ENCODE results near the gene GRIA1.

GRIA1 gene

GRCh38 chr5:153617190-153617589 is 126.7 kb downstream of the GRIA1 start:
- no peak for TF ChIP-seq CTCF (IDR thresholded peaks at IDR 0.05; ENCODE audit: extremely low read depth, insufficient read depth, missing control alignments)
- in situ Hi-C loops (cut with MboI; ENCODE audit: low pct_unique_long_range_greater_than_20kb, low sequenced_read_pairs, unreplicated experiment), result no loop called here
- DNase-seq (ENCODE audit: low spot score), result no peak

- no peak for DNase-seq (ENCODE audit: low spot score)
- no peak for TF ChIP-seq CTCF (IDR thresholded peaks at IDR 0.05; ENCODE audit: extremely low read depth, insufficient read depth, missing control alignments)
- in situ Hi-C loops (cut with MboI; ENCODE audit: low pct_unique_long_range_greater_than_20kb, low sequenced_read_pairs, unreplicated experiment), result no loop called here
Observed at GRCh38 chr5:153618307-153618706, 127.8 kb downstream of the GRIA1 start.

DNA sequence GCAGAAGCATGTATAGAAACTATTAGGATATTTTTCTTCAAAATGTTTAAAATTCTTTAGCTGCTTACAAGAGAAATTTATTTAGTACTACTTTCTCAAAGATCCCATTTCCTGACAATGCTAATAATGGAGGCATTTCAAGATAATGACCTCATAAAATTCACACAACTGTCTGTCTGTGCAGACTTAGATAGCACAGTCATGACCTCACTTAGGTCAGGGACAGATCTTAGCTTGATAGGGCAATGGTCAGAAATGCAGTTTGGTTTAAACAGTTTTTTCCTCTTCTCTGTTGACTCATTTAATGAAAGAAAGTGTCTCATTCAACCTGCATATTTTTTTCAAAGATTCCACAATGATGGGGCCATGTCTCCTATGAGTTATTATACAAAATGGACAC is 128.4 kb downstream of the GRIA1 start:
- no peak for DNase-seq (ENCODE audit: low spot score)
- TF ChIP-seq CTCF (IDR thresholded peaks at IDR 0.05; ENCODE audit: extremely low read depth, insufficient read depth, missing control alignments), result no peak
- in situ Hi-C loops (cut with MboI; ENCODE audit: low pct_unique_long_range_greater_than_20kb, low sequenced_read_pairs, unreplicated experiment), result no loop called here

GRCh38 chr5:153619771-153620170 is 129.3 kb downstream of the GRIA1 start:
- in situ Hi-C loops (cut with MboI; ENCODE audit: low pct_unique_long_range_greater_than_20kb, low sequenced_read_pairs, unreplicated experiment), result no loop called here
- DNase-seq (ENCODE audit: low spot score), result no peak
- TF ChIP-seq CTCF (IDR thresholded peaks at IDR 0.05; ENCODE audit: extremely low read depth, insufficient read depth, missing control alignments), result no peak

DNA sequence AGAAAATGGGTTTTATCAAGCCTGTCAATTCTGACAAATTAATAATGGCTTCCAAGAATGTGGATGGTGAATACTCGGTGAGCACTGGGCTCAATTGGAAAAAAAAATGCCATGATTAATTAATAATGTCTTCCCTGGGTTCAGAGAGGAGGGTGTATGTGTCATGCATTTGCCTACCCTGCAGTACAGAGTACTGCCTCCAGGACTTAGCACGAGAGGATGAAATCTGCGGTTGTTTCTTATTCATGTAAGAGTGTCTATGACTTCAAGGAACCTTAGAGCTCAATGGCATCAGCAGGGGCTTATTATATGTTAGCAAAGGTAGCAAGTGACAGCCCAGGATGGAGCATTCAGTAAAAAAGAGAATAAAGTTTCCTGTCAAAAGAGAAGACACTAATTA is 132.7 kb downstream of the GRIA1 start:
- no peak for TF ChIP-seq CTCF (IDR thresholded peaks at IDR 0.05; ENCODE audit: extremely low read depth, insufficient read depth, missing control alignments)
- no peak for DNase-seq (ENCODE audit: low spot score)
- in situ Hi-C loops (cut with MboI; ENCODE audit: low pct_unique_long_range_greater_than_20kb, low sequenced_read_pairs, unreplicated experiment), result no loop called here

GRCh38 chr5:153623751-153624450 is 133.4 kb downstream of the GRIA1 start:
- no peak for DNase-seq (ENCODE audit: low spot score)
- no peak for TF ChIP-seq CTCF (IDR thresholded peaks at IDR 0.05; ENCODE audit: extremely low read depth, insufficient read depth, missing control alignments)
- in situ Hi-C loops (cut with MboI; ENCODE audit: low pct_unique_long_range_greater_than_20kb, low sequenced_read_pairs, unreplicated experiment), result no loop called here

DNA sequence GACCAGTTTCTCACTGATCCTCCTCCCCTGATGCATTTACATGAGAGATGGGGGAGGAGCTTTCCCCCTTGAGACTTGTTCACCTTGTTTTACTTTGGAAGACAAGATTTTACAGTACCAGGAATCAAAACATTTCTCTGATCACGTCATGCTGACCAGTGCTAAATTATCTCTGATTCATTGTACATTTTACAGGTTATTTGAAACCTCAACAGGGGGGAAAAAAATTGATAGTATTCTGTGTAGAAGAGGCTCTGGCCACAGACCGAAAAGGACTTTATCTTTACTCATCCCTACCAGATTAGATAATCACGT is 133.9 kb downstream of the GRIA1 start:
- no peak for TF ChIP-seq CTCF (IDR thresholded peaks at IDR 0.05; ENCODE audit: extremely low read depth, insufficient read depth, missing control alignments)
- in situ Hi-C loops (cut with MboI; ENCODE audit: low pct_unique_long_range_greater_than_20kb, low sequenced_read_pairs, unreplicated experiment), result no loop called here

More for the DNA sequence above, 133.9 kb downstream of the GRIA1 start:
- no peak for DNase-seq (ENCODE audit: low spot score)
